ENCODE results near the gene OR10A6. TPM values are rescaled to one million over a fixed set of nuclear protein-coding genes. Genes with fewer than 3 reads are reported as not detected.

OR10A6 gene
- polyA plus RNA-seq, 1 donor from 2014 or later: not detected

DNA sequence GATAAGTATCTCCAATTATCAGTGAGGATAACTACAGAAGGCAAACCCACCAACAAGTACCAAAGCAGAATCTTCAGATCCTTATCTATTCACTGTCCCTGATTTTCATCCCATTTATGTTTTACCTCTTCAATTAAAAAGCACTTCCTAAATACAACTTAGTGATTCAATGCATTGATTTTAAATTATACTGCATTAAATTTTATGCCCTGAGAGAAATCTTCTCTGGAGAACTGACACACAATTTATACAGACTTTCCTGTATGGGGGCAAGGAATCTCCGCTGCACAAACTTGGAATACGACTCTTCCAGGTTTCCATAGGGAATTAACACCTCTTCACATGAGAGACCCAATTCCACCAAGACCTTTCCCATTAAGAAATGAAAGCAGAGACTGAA lies 10.5 kb upstream of the OR10A6 start, which contains the start of gene OR10A3:
Gene OR10A3, minus strand, starts transcription at position 101 of the 400 bp plus-strand sequence. CDS start 2,188 bp downstream, outside the sequence.
- H3K27ac Mint-ChIP-seq: no peak within 1 kb of the TSS
- H3K9me3 Mint-ChIP-seq: peaks cover 6 to 36% (median 24%) of the 10 kb centered on the region in 3 donors
- H3K27me3 Mint-ChIP-seq: peaks cover 5% of the 10 kb centered on the region
- peaks cover 2% of the 10 kb centered on the region for H3K36me3 Mint-ChIP-seq
- H3K4me3 Mint-ChIP-seq: no peak within 1 kb of the TSS
- H3K4me1 Mint-ChIP-seq: no peaks in the 10 kb centered on the region

DNA sequence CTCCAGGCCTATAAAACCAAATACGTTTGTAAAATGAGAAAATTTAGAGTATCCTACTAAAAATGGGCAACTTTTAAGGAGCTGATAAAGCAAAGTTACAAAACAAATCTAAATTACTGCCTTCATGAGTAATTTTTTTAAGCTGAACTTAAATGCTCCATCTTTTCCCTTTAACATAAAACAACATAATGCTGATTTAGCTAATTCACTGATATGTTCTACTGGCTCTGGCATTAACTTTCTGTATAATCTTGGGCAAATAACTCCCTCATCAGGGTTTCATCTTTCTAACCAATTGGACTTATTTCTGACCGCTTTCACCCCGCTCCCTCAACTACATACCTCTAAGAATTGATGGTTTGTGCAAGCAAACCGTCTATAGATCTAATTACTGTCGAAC lies 10.1 kb upstream of the OR10A6 start:
- Mint-ChIP-seq H3K4me3 (no peak overlapping the region), H3K27ac (no peak overlapping the region), H3K27me3 (peaks cover 5% of the 10 kb centered on the region), H3K9me3 (peaks cover 6 to 36% (median 23%) of the 10 kb centered on the region in 3 donors), H3K4me1 (no peaks in the 10 kb centered on the region), H3K36me3 (peaks cover 2% of the 10 kb centered on the region)

DNA sequence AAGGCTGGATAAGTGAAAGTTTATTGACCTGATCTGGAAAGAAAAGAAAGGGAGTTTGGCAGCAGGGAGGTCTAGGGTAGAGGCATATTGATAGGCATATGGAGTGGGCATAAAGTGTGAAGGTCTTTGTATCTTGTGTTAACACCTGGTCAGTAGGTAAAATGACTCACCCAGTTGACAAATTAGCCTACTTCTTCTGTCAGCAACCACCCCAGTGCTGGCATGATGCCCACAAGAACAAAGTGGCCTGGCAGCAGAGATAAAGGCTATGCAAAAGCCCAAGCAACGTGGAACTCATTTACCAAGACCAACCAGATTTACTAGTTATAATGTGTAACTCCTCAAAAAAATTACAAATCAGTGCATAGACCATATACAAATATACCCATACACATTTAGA lies 5.5 kb upstream of the OR10A6 start:
- H3K4me3 Mint-ChIP-seq: no peak overlapping the region
- no peak overlapping the region for H3K27ac Mint-ChIP-seq
- H3K27me3 Mint-ChIP-seq: peaks cover 6% of the 10 kb centered on the region
- H3K4me1 Mint-ChIP-seq: no peaks in the 10 kb centered on the region
- H3K36me3 Mint-ChIP-seq: peaks cover 2% of the 10 kb centered on the region
- peaks cover 1 to 10% (median 5%) of the 10 kb centered on the region in 3 donors for H3K9me3 Mint-ChIP-seq

GRCh38 chr11:7927635-7928034 lies 3.4 kb downstream of the OR10A6 start:
- H3K36me3 Mint-ChIP-seq: no peaks in the 10 kb centered on the region
- no peak overlapping the region for H3K27ac Mint-ChIP-seq
- H3K4me3 Mint-ChIP-seq: no peak overlapping the region
- H3K4me1 Mint-ChIP-seq: no peaks in the 10 kb centered on the region
- H3K27me3 Mint-ChIP-seq: peaks cover 10% of the 10 kb centered on the region
- H3K9me3 Mint-ChIP-seq: peaks cover 0 to 5% (median 2%) of the 10 kb centered on the region in 3 donors

DNA sequence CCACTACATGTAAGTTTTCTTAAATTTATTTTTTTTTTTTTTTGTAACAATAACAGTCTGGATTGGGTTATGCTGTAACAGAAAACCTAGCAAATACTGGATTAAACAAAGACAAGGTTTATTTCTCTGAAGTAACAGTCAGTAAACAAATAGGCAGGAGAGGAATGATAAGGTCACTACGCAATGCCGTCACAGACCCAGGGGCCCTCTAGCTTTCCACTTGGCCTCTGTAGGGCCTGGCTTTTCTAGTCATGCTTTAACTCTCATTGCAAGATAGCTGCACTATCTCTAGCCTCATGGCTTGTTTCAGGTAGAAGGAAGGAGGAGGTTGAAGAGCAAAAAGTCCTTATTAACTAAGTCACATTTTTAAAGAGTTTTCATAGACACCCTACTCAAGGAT lies 6.5 kb downstream of the OR10A6 start:
- no peak overlapping the region for H3K4me3 Mint-ChIP-seq
- peaks cover 6% of the 10 kb centered on the region for H3K27me3 Mint-ChIP-seq
- H3K9me3 Mint-ChIP-seq: peaks cover 0 to 5% (median 2%) of the 10 kb centered on the region in 3 donors
- no peaks in the 10 kb centered on the region for H3K36me3 Mint-ChIP-seq
- no peaks in the 10 kb centered on the region for H3K4me1 Mint-ChIP-seq
- no peak overlapping the region for H3K27ac Mint-ChIP-seq

GRCh38 chr11:7918141-7918540 lies 12.9 kb downstream of the OR10A6 start:
- Mint-ChIP-seq H3K4me3 (no peak overlapping the region), H3K27ac (no peak overlapping the region), H3K27me3 (peaks cover 3% of the 10 kb centered on the region), H3K36me3 (peaks cover 1% of the 10 kb centered on the region), H3K4me1 (no peaks in the 10 kb centered on the region), H3K9me3 (no peaks in the 10 kb centered on the region)

DNA sequence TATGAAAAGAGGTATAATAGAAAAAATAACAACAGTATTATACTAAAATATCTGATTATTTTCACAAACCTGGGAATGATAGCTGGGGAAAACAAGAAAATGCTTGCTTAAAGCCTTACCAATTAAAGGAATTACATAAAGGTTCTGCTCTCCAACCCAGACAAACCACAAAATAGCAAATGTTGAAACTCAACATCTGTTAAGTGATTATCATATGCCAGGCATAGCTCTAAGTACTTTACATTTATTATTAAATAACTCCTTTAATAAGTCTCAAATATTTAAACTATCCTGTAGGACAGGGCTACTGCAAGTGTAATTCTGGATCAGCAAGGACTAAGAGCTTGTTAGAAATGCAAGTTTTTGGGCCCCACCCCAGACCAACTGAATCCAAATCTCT lies 20.1 kb downstream of the OR10A6 start:
- H3K27ac Mint-ChIP-seq: no peak overlapping the region
- H3K36me3 Mint-ChIP-seq: peaks cover 1% of the 10 kb centered on the region
- H3K4me1 Mint-ChIP-seq: no peaks in the 10 kb centered on the region
- H3K4me3 Mint-ChIP-seq: no peak overlapping the region
- H3K27me3 Mint-ChIP-seq: peaks cover under 1% of the 10 kb centered on the region
- no peaks in the 10 kb centered on the region for H3K9me3 Mint-ChIP-seq

- Mint-ChIP-seq H3K4me3 (no peak overlapping the region), H3K9me3 (no peaks in the 10 kb centered on the region), H3K27me3 (no peaks in the 10 kb centered on the region), H3K4me1 (no peaks in the 10 kb centered on the region), H3K36me3 (peaks cover 1% of the 10 kb centered on the region), H3K27ac (no peak overlapping the region)
Measured at GRCh38 chr11:7910286-7910788, 20.7 kb downstream of the OR10A6 start.

DNA sequence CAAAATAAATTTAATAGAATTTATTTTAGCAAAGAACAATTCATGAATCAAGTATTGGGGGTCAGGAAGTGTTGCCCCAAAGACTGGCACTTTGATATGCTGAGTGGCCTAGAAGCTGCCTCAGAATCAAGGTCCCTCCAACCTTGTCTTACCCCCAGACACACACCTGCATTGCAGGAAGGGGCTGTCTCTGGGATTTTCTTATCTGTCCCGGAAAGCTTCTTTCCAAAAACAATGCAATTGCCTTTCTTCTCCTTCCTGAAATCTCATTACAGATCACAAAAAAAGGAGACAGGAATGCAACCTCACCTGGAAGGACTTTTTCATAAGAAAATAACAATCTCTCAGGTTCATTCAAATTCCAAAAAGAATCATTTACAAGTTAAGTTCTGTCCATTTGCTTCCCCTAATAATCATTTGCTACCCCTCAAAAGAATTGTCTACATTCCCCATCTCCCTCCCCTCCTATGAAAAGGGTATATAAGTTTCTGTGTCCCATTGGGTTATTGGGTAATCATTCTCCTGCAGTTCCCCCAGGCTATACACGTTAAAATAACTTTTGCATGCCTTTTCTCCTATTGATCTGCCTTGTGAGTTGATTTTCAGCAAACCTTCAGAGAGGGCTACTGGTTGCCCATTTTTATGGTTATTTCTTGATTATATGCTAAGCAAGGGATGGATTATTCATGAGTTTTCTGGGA lies 21.3 kb downstream of the OR10A6 start:
- peak overlapping the region in 1 of 3 donors; percentile 18 for H3K27ac Mint-ChIP-seq
- H3K4me3 Mint-ChIP-seq: no peak overlapping the region
- no peaks in the 10 kb centered on the region for H3K27me3 Mint-ChIP-seq
- H3K36me3 Mint-ChIP-seq: peaks cover 1% of the 10 kb centered on the region
- no peaks in the 10 kb centered on the region for H3K4me1 Mint-ChIP-seq
- no peaks in the 10 kb centered on the region for H3K9me3 Mint-ChIP-seq

DNA sequence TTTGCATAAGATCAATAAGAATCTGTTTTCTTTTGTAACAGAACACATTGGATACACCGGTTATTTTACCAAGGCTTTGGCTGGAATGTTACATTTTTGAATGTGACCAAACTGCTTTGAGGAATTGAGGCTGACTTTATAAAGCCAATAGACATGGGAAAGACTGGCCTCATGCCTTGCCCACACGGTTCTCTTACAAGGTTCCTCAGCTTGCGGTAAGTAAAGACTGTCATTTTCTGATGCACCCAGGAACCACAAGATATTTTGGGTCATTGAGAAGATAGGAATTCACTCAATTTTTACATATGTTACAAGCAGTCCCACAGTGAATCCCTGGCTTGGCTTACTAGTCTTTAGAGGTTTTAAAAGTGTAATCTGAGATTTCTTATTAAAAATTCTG lies 23.9 kb downstream of the OR10A6 start:
- Mint-ChIP-seq H3K27me3 (peaks cover 7% of the 10 kb centered on the region), H3K9me3 (no peaks in the 10 kb centered on the region), H3K4me3 (no peak overlapping the region), H3K4me1 (no peaks in the 10 kb centered on the region), H3K27ac (no peak overlapping the region), H3K36me3 (no peaks in the 10 kb centered on the region)

DNA sequence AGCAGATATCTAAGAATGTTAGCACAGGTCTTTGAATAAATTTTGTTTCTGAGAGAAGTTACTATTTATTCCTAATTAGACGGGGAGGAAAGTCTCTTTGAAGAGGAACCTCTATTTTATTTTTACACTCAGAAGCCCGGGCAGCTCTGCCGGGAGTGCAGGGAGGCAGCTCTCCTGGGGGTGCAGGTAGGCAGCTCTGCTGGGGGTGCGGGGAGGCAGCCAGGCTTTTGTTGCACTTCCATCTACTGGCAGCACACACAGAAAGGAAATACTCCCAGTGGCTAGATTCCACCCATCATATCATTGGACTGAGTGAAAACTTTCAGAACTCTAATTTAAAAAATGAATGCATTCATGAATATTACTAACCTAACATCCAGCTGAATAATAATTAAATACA lies 24.6 kb downstream of the OR10A6 start:
- no peaks in the 10 kb centered on the region for H3K4me1 Mint-ChIP-seq
- no peak overlapping the region for H3K4me3 Mint-ChIP-seq
- H3K9me3 Mint-ChIP-seq: no peaks in the 10 kb centered on the region
- H3K27ac Mint-ChIP-seq: no peak overlapping the region
- H3K36me3 Mint-ChIP-seq: no peaks in the 10 kb centered on the region
- H3K27me3 Mint-ChIP-seq: peaks cover 7% of the 10 kb centered on the region

GRCh38 chr11:7905961-7906429 lies 25.1 kb downstream of the OR10A6 start:
- Mint-ChIP-seq H3K9me3 (peaks cover 0 to 3% (median 0%) of the 10 kb centered on the region in 3 donors), H3K4me3 (peak overlapping the region in 1 of 4 donors; percentile 28), H3K36me3 (no peaks in the 10 kb centered on the region), H3K27ac (no peak overlapping the region), H3K27me3 (peaks cover 7% of the 10 kb centered on the region), H3K4me1 (no peaks in the 10 kb centered on the region)

DNA sequence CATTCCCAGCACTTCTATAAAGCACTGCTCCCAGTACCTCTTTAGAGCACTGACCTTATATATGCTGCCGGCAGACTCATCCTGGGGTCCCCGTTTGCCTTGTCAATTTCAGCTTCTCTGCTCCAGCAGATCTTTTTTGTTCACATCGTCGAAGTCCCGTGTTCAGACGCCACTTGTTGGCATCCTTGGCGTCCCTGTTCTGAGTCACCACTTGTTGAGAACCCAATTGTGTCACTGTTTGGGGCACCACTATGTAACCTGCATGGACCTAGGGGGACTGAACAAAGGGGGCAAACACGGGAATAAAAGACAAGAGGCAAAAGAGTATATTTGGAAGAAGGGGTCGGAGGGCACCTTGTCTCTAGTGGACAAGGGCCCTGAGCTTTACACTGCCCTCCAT lies 25.5 kb downstream of the OR10A6 start:
- H3K27ac Mint-ChIP-seq: no peak overlapping the region
- H3K4me1 Mint-ChIP-seq: no peaks in the 10 kb centered on the region
- peaks cover 0 to 5% (median 0%) of the 10 kb centered on the region in 3 donors for H3K9me3 Mint-ChIP-seq
- peaks cover 7% of the 10 kb centered on the region for H3K27me3 Mint-ChIP-seq
- H3K4me3 Mint-ChIP-seq: no peak overlapping the region
- H3K36me3 Mint-ChIP-seq: no peaks in the 10 kb centered on the region

DNA sequence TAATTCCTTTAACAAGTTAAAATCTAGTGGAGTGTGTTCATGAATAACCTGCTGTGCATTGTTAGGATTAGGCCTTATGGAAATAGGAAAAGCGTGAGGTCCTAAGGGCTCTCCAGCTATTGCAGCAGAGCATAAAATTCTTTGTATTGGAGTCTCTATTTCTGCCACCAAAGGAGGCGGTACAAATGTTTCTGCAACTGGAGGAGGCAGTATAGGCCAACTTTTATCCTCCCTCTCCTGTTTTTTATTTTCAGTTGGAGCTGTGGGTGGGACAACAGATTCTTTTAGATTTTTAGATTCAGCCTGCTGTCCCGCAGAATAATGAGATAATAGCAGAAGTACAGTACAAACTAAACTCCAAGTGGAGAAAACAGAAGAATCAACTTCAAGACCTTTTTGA lies 26.2 kb downstream of the OR10A6 start:
- no peak overlapping the region for H3K4me3 Mint-ChIP-seq
- H3K36me3 Mint-ChIP-seq: peaks cover under 1% of the 10 kb centered on the region
- H3K27me3 Mint-ChIP-seq: peaks cover 7% of the 10 kb centered on the region
- no peaks in the 10 kb centered on the region for H3K4me1 Mint-ChIP-seq
- H3K27ac Mint-ChIP-seq: no peak overlapping the region
- H3K9me3 Mint-ChIP-seq: peaks cover 0 to 5% (median 3%) of the 10 kb centered on the region in 3 donors

DNA sequence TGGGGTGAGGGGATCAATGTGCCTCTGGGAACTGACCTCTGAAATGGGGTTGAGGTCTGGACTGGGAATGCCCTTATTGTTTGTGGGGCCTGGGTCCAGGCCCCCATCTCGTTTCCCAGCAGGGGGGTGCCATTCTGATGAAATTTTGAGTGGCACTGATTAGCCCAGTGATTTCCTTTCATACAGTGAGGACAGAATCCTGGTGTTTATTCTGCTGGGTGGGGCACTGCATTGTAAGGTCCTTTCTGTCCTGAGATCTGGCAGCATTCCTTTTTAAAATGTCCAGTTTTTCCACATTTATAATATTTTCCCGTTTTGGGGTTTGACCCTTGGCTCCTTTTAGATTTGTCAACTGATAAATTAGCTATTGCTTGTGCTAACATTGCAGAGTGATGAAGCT lies 27.1 kb downstream of the OR10A6 start:
- Mint-ChIP-seq H3K27me3 (peaks cover 7% of the 10 kb centered on the region), H3K36me3 (peaks cover 1% of the 10 kb centered on the region), H3K4me1 (no peaks in the 10 kb centered on the region), H3K4me3 (no peak overlapping the region), H3K27ac (no peak overlapping the region), H3K9me3 (peaks cover 0 to 10% (median 3%) of the 10 kb centered on the region in 3 donors)

DNA sequence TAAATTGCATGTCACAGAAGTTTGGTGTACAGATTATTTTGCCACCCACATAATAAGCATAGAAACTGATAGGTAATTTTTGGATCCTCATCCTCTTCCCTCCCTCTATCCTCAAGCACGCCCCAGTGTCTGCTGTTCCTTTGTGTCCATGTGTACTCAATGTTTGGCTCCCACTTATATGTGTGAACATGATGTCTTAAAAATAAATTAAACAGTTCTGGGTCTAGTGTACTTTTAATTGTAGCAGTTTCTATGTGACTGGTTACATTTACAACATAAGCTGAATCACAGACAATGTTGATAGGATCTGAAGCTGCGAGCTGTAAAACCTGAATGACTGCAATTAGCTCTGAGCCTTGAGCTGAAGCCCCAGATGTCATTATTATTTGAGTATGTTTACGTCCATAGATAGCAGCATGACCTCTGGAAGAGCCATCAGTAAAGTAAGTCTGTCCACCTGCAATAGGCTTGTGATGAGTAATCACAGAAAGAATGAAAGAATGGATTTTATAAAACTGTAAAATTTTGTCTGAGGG lies 29.7 kb downstream of the OR10A6 start:
- Mint-ChIP-seq H3K4me3 (no peak overlapping the region), H3K27ac (no peak overlapping the region), H3K36me3 (peaks cover 1% of the 10 kb centered on the region), H3K4me1 (no peaks in the 10 kb centered on the region), H3K9me3 (peaks cover 0 to 10% (median 3%) of the 10 kb centered on the region in 3 donors), H3K27me3 (peaks cover 8% of the 10 kb centered on the region)
